ENCODE measurements around the gene IFNLR1.

IFNLR1 gene

DNA sequence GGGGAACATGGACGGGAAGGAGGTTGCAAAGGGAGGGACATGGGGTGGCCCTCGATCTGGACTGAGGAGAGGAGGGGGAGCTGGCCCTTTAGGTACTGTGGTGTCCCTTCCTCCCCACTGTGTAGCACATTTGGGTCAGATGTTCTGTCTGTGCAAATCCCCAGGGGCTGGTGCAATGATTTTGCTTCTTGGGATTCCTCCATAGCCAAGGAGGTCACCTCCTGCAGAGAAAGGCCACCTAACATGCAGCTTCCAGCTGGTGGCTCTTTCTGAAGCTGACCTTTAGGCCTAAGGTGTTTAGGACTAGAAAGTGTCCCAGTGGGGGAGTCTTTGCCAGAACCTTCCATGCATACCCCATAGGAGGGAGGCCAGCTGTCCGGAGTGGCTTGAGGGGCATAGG lies 66.1 kb downstream of the IFNLR1 start:
- no peak for DNase-seq (ENCODE audit: low read depth)

- DNase-seq (ENCODE audit: low read depth): no peak
Measured at GRCh38 chr1:24119859-24120756, 67.0 kb downstream of the IFNLR1 start.

DNA sequence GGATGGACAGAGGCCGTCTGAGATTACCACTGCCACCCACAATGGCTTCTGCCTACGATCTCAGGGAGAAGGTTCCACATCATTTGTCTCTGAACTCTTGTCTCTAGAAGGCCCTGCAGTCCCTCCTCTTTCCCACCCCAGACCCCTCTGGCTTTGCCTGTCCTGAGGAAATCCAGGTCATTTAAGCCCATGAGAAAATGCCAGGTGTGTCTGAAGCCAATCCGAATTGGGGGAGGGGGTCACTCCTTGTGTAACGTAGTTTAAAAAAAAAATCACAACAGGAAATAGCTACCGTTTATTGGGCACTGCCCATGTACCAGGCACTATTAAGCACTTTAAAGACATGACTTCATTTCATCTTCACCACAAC lies 67.6 kb downstream of the IFNLR1 start:
- no peak for DNase-seq (ENCODE audit: low read depth)

DNA sequence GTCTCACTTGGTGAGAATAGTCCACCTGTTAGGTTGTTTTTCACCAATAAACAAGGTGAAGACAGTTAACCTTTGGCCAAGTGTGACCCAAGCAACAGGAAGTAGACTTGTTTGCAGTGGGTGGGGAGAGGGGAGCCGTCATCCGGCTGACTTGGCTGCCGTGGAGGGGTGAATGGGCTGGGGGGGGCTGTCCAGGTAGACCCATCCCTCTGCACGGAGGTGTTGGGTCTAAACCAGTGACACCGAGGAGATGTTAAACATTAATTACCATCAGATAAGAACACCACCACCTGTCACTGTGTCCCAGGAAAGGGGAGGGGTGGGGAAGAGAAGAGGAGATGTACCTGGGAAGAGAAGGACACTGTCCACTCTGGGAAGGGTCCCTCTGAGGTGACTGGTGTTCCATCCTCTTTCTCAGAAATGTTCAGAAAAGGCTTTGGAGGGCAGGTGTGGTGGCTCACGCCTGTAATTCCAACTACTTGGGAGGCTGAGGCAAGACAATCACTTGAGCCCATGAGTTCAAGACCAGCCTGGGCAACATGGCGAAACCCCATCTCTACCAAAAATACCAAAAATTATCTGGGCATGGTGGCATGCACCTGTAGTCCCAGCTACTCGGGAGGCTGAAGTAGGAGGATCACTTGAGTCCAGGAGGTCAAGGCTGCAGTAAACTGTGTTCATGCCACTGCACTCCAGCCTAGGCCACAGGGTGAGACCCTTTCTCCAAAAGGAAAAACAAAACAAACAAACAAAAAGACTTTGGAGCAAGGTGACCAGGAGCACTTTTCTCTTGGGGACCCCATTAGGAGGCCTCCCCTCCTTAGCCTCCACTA lies 68.5 kb downstream of the IFNLR1 start:
- DNase-seq (ENCODE audit: low read depth): no peak

DNA sequence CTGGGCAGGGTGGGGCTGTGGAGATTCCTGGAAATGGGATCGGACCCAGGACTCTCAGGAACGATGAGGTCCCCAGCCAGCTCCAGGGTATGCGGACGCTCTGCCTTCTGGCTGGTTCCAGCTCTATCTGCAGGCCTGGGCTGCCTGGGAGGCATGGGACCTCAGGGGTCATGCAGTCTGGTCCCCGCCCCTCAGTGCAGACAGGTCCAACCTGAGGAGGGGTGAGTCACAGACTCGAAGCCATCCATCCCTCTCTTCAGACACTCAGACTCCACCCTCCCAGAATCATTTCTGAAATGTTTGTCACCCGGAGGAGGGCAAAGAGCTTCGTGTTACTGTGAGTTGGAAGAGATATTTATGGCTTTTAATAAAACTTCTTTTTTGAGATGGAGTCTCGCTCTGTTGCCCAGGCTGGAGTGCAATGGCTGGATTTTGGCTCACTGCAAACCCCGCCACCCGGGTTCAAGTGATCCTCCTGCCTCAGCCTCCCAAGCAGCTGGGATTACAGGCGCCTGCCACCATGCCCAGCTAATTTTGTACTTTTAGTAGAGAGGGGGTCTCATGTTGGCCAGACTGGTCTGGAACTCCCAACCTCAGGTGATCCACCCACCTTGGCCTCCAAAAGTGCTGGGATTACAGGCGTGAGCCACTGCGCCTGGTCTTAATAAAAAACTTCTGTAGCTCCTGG lies 69.2 kb downstream of the IFNLR1 start:
- DNase-seq (ENCODE audit: low read depth): no peak

DNA sequence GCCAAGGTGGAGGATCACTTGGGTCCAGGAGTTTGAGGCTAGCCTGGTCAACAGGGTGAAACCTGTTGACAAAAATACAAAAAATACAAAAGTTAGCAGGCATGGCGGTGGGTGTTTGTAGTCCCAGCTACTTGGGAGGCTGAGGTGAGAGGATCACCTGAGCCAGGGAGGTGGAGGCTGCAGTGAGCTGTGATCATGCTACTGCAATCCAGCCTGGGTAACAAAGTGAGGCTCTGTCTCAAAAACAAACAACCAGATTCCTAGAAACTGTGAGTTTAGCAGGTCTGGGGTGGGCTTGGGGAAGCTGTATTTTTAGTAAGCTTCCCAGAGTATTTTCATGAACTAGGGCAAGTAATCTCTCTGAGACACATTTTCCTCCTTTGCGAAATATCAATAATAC lies 70.0 kb downstream of the IFNLR1 start:
- DNase-seq (ENCODE audit: low read depth): no peak

DNA sequence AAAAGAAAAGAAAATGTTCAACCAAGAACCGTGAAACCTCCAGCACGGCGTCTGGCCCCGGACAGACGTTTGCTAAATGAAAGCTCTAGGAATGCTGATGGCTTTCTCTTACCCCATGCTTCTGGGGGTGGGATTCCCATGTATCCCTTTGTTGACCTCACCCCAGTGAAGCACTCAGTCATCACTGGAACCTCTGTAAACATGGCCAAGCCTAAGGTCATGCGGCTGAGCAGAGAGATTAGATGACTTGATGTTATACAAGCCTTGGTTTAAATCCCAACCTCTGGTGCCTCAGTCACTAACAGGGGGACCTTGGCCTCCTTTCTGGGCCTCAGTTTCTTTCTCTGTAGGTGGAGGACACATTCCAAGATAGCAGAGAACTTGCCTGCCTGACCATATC lies 72.3 kb downstream of the IFNLR1 start:
- DNase-seq (ENCODE audit: low read depth): no peak

- DNase-seq (ENCODE audit: low read depth): no peak
Measured at GRCh38 chr1:24113641-24114033, 73.5 kb downstream of the IFNLR1 start.

DNA sequence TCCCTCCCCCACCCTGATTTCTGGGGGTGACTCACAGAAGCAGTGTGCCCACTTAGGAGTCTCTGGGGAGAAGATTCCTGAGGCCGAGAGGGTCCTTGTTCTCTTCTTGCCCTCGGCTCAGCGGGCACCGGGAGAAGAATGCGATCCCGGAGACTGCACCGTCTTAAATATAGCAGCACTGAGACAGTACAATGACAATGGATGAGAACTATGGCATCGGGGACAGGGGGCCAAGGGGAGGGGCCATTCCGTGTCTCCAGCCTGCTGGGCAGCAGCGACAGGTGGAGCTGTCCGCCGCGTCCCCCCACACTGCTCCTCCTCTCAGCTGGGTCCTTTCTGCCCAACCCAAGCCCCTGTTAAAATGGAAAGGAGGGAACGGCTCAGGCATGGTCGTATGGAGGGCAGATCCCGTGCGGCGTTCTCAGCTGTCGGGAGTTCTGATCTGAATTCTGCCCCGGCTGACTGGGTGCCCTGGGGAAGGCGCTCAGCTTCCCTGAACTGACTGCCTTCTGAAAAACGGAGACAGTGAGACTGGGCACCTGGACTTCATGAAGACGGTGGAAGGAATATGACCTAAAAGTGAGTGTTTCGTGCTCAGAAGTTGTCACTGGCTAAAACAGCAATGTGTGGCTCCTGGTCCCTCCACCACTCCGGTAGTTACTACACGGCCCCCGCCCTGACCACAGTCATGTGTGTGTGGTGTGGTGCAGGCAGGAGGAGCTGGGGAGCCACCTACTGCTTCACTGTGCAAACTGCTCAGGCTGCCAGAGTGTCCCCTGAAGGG lies 74.9 kb downstream of the IFNLR1 start, which contains the start of gene MYOM3:
Gene MYOM3, minus strand, starts transcription at position 140 of the 784 bp plus-strand sequence. CDS start 3,499 bp downstream, outside the sequence.
- peak; percentile 48 for DNase-seq (ENCODE audit: low read depth)

- DNase-seq (ENCODE audit: low read depth): no peak
Measured at GRCh38 chr1:24111262-24111995, 75.7 kb downstream of the IFNLR1 start.

DNA sequence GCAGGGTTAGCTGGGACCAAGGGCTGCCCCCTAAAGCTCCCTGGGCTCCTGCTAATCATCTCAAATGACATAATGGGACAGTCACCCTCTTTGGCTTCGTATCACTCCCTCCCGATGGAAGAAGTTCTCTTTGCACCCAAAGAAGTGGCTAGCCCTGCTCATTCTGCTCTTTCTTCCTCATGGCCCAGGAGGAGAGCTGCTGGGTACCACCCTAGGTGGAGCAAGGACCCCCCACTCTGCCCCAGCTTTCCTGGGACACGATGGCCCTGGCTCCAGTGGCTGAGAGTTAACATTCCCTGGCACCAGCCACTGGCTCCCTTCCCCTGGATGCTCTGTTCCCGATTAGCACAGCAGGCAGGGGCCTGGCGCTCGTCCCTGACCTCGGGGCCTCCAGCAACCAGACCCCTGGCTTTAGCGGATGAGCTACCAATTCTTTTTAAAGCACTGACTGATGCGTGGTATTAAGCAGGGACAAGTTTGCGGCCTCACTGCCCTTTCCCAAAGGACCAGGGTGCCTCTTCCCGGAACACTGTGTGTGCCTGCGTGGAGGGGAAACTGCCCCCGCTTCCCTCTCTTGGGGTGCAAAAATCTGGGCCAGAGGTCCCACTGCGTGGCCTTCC lies 76.3 kb downstream of the IFNLR1 start:
- DNase-seq (ENCODE audit: low read depth): no peak

DNA sequence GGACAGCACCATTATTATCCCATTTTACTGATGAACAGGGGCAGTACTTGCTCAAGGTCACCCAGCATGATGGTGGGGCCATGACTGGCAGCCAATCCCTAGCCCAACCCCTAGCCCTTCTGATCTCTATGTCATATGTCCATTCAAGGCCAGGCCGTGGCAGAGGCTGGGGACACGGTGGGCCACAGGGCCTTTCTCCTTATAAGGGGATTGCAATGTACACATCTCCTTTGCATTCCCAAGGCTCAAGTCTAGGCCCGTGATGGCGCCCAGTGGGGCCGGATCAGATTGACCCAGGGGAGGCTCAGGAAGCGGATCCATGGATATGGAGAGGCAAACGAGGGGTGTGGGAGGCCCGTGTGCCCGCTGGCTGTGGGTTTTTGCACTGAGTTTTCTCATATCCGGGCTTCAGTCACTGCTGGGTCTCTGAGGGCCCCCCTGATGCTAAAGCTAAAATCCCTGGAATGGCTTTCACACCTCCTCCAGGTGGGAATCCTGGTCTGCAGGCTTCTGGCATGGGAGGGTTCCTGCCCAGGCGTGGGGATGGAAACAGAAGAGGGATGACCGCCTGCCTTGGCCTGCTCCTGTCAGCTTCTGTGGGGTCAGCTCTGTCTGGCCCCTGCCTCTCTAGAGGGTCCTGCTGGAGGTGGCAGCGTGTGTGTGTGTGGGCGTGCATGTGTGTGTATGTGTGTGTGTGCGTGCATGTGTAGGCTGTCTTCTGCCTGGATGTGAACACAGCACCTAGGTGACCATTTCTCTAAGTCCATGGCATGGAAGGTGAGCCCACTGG lies 77.2 kb downstream of the IFNLR1 start:
- DNase-seq (ENCODE audit: low read depth): no peak

DNA sequence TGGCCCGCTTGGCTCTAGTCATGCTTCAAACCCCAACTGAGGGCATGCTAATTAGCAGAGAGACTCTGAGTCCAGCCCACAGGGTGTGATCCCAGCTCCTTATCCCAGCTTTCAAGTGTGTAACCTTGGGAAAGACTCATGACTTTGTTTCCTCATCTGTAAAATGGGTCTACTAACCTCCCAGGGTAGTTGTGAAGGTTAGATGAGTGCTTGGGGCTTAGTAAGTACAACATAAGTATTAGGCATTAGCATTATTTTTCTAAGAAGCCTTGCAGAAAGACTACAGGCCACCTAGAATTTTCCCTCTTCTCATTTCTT lies 78.0 kb downstream of the IFNLR1 start:
- no peak for DNase-seq (ENCODE audit: low read depth)

- DNase-seq (ENCODE audit: low read depth): no peak
Measured at GRCh38 chr1:24108334-24109165, 78.5 kb downstream of the IFNLR1 start.

- DNase-seq (ENCODE audit: low read depth): no peak
Measured at GRCh38 chr1:24107462-24108138, 79.5 kb downstream of the IFNLR1 start.

- DNase-seq (ENCODE audit: low read depth): no peak
Measured at GRCh38 chr1:24105368-24106160, 81.5 kb downstream of the IFNLR1 start.

DNA sequence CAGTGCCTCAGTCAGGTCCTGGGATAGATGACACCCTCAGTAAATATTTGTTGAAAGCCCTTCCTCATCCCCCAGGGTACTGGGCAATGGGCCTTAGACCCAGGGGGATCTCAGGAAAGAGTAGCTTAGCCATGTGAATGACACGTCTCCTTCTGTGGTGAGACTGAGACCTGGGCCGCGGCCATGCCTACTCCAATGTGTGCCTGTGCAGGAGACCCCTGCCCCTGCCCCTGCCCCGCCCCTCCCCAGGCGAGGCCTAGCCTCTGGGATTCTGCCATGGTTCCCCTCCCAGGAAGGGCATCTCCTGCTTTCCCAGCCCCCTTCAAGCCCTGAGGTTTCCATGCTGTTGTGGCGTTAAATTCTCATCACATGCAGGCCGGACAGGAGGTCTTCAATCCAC lies 82.2 kb downstream of the IFNLR1 start:
- no peak for DNase-seq (ENCODE audit: low read depth)

All from activated T-cell treated with anti-CD3 and anti-CD28 coated beads for 48 hours (primary cell).